T-helper 2 cell treated with Interferon-gamma antibody and Interleukin-4, amounts not matched to agents 100 ng/mL and 5 ng/mL, for 36 hours (primary cell): Measurements from ENCODE around the gene DLX1. TPM values are rescaled to one million over a fixed set of nuclear protein-coding genes. Genes with fewer than 3 reads are reported as not detected.

Experiments used
- intact Hi-C: fragments of 100-400 bp; cut with micrococcal nuclease; formaldehyde crosslinking; loops from one replicate; pipeline ENCODE4 v1.15.1; 2023
- total RNA-seq: library from RNA; stranded (reverse); gene quantifications from 2 replicates; pipeline ENCODE4 v1.2.3, GENCODE V29; 2022

Gene DLX1
- total RNA-seq, 1 donor from 2014 or later = not detected

DNA sequence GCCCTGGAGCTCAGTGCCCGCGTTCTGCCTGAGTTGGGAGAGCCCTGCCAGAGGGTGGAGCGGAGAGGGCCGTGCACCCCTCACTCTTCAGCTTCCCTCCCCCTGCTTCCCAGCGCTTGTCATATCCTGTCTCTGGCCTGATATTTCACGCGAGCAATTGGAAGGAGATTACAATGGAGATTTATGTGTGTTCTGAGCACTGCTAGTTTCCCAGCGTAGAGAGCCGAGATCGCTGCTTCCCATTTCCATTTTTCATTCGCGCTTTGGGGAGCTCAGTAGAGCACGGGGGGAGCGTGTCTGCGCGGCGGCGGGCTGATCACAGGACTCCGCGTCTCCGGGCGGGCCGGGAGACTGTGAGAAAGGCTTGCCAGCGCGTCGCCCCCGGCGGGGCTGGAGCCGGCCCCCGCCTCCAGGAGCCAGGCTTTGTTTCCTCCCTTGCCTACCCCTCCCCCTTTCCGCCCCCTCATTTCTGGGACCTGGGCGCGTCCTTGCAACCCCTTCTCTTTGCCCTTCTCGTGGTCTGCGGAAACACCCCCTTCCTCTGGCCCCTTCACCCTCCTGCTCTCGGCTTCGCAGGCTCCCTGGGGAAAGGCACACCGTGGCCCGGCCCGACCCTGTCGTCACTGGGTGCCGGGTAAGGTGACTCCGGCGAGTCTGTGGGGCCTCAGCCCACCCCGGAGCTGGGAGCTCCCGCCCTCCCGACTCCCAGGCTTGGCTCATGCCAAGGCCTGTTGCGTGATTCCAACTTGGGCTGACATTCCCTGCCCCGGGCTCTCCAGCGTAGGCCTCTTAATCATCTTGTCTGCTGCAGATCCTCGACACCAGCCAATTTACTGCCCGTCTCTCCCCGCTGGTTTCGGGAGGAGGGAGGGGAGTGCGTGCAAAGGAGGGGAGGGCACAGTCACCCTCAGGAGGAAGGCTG lies 11.6 kb downstream of the DLX1 start:
- intact Hi-C loops = loop anchor here (10.0 kb wide), 1 partner anchor 458 kb away; the partner anchor contains the start of gene PDK1

GRCh38 chr2:172097557-172098131 lies 12.3 kb downstream of the DLX1 start:
- intact Hi-C loops = loop anchor here (1.0 to 10.0 kb wide), 2 partner anchors 12 to 457 kb away; partner anchors contain the start of genes DLX1 and PDK1

GRCh38 chr2:172098287-172098649 lies 13.0 kb downstream of the DLX1 start:
- intact Hi-C loops = loop anchor here (1.0 to 10.0 kb wide), 2 partner anchors 13 to 457 kb away; partner anchors contain the start of genes DLX1 and PDK1

- intact Hi-C loops = loop anchor here (1.0 to 10.0 kb wide), 2 partner anchors 14 to 456 kb away; partner anchors contain the start of genes DLX1 and PDK1
Measured at GRCh38 chr2:172098650-172099471, 13.6 kb downstream of the DLX1 start.

DNA sequence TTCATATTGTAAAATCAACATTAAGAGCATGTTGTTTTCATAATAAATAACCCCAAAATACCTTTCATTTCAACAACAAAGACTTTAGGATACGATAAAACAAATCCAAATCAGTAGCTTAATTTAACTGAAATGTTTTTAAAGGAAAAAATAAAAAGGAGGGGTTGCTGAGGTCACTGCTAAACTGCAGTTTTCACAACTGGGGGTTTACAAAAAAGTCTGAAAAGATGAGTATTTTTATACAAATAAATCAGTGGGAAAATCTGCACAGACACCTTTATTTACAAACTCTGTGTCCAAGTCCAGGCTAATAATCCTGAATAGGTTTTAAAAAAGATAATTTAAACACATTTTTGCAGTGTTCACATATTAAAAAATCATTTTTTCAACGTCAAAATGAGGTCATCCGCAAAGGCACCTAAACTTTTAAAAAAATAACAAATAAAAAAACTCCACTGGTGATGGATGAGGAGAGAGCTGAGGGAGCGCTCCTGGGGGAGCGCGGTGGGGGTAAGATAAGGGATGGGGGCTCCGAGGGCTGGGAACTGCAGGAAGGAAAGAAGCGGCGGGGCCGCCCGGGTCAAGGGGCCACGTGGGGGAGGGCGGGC lies 14.3 kb downstream of the DLX1 start:
- intact Hi-C loops = loop anchor here (5.0 to 10.0 kb wide), 2 partner anchors 455 to 1737 kb away; partner anchors contain the start of gene PDK1

GRCh38 chr2:172100080-172100934 lies 15.0 kb downstream of the DLX1 start:
- intact Hi-C loops = loop anchor here (5.0 kb wide), 1 partner anchor 1738 kb away; no protein-coding TSS in a partner anchor

DNA sequence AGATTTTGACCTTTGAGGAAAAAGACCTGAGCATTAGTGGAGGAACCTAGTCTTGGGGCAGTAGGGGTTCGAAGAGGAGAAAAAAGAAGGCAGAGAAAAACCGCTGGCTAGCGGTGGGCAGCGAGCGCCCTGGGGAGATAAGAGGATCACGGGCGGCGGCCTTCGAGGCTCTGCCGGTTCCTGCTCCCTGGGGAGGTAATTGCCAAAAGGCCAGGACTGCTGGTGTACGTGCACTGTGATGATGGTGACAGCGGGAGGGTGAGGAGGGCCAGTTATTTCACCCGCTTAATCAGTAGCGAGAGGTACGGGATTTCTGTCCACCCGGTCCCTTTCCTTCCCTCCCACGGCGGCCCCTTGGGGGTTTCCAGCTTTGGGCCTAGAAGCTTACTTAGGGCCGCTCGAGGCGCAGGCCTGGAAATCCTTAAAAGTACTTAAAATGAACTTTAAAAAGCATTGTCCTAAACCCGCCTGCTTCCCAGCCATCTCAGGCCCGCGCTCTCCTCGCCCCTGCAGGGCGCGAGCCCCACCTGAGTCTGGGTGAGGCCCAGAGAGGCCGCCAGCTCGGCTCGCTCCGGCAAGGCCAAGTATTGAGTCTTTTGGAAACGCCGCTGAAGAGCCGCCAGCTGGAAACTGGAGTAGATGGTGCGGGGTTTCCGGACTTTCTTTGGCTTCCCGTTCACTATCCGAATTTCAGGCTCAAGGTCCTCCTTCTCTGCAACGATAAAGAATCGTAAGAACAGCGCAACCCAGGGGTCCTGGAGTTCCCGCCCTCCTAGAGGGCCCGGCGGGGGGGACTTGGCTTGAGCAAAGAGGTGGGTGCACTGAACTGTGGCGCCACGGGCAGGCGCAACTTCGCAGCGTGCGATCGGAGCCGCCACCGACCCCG lies 15.9 kb downstream of the DLX1 start:
- intact Hi-C loops = loop anchor here (5.0 kb wide), 1 partner anchor 1739 kb away; no protein-coding TSS in a partner anchor

DNA sequence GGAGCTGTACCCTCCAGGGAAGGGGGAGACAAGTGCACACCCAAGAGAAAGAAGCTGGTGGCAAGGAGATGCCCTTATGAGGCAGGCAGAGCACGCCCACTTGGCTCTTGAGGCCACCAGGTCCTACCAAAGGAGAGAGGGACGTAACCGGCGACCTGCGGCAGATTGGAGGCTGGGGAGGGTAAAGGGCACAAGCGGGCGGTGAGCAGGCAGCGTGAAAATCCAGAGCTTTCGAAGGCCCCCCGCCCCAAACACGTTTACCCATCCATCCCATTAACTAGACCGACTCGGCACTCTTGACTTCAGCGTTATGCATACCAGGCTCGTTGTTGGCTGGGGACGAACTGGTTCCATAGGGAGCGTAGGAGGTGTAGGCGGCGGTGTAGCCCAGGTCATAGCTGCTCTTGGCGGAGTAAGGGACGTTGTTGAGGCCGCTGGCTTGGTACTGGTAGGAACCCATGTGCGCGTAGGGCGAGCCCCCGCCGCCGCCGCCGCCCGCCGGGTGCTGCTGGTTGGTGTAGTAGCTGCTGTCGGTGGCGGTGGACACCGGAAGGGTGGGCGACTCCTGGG lies 16.6 kb downstream of the DLX1 start:
- intact Hi-C loops = loop anchor here (1.0 to 5.0 kb wide), 5 partner anchors 9 to 1740 kb away; partner anchors contain the start of gene HAT1

GRCh38 chr2:172102391-172103359 lies 17.4 kb downstream of the DLX1 start, which contains the start of gene DLX2:
TSS of gene DLX2 (minus strand) at chr2:172102900. CDS start at chr2:172102538, 362 bp downstream.
- intact Hi-C loops = loop anchor here (1.0 to 5.0 kb wide), 6 partner anchors 9 to 1740 kb away; partner anchors contain the start of gene HAT1

- intact Hi-C loops = loop anchor here (1.0 to 5.0 kb wide), 6 partner anchors 163 to 1741 kb away; partner anchors contain the start of gene HAT1
Measured at GRCh38 chr2:172103471-172104272, 18.4 kb downstream of the DLX1 start.

DNA sequence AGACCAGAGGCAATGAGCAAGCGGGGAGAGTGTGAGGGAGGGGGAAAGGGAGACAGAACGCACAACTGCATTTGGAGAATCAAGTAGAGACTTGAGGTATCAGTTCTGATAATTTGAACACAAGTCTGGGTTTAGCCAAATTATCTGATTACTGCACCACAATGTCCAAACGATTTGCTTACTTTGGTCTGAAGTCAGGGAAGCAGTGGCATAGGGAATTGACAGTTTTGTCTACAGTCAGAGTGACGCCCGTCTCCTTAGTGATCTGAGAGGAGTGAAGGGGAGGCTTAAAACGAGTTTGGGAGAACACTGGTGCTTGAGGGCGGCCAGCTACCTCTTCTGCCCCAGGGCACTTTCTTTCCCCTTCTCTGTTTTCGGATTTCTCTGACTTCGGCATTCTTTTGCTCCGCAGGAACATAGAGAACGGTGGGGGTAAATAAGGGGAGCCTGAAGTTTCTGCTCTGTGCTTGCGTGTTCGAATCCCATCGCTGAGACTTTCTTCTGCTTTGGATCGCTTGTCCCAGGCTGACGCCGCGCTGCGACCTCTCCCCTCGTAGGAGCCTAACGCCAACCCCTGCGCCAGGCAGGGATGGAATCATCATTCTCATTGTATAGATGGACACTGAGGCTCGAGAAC lies 20.3 kb downstream of the DLX1 start:
- intact Hi-C loops = loop anchor here (1.0 to 2.0 kb wide), 4 partner anchors 165 to 507 kb away; no protein-coding TSS in a partner anchor

DNA sequence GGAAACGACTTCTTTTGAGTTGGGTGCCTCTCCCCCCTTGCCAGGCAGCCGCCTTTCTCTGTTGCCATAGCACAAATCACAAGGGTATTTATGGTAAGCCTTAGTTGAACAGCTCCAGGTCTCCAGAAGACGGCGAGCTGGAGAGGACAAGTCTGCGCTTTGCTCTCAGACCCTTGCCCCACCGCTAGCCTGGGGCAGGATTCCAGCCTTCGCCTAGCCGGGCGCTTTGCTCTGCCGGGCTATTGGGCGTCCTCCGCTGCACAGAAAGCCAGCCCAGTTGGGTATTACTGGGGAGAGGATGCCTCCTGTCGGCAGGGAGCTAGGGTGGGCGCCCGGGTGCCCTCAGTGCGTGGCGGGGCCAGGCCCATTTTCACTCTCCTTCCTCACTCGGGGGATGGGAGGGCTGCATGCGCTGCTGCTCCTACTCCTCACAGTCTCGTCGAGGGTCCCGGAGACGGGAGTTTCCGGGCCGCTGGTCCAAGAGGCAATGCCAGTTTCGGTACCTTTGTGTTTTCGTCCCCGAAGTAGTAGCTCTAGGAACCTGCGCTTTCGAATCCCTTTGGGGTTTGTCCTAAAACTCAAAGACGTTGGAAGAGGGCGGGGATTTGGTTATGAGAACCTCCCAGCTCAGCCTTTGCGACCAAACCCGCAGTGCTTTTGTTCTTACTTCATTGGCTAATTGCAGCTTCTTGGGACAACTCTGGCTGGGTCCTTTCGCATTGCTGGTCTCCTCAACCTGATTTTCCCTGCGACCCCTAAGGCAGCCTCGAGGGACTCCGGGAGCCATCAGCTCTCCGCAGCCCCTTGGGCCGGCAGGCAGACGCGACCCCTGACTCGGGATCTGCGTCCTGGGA lies 21.0 kb downstream of the DLX1 start:
- intact Hi-C loops = loop anchor here (1.0 kb wide), 2 partner anchors 295 to 403 kb away; no protein-coding TSS in a partner anchor

DNA sequence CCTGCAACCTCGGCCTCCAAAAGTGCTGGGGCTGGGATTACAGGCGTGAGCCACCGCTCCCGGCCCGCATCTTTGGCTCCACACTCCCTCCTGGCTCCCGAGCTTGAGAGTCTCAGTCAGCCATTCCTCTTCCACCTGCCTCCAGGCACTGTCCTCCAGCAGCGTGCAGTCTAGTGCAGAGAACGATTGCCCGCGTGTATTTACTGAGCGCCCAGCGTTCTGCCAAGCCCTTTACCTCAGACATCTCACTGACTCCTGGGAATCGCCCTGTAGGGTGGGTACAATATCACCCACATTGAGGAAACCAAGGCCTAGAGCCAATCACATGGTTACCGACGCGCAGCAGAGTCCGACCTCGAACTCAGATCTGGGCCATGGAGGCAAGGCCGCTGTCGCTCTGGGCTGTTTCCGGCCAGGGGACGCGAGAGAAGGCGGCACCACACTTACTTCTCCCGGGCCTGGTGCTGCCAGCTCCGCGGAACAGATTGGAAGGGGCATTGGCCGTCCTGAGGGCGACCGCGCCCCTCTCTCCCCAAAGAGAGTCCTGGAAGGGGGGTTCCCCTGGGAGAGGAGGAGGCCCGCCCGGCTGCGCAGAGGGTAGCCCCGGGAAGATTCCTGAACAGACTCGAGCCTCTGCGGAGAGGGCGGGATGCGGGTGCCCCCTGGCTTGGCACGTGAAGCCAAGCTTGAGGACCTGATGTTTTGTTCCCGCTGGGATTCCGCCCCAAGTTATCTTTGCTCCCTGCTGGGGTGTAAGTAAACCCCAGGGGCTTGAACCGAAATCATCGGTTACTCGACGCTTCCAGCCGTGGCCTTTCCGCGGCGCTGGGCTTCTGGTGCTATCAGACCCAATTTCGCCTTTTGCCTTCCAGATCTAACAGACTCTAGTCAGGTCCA lies 22.6 kb downstream of the DLX1 start:
- intact Hi-C loops = no loop called here

DNA sequence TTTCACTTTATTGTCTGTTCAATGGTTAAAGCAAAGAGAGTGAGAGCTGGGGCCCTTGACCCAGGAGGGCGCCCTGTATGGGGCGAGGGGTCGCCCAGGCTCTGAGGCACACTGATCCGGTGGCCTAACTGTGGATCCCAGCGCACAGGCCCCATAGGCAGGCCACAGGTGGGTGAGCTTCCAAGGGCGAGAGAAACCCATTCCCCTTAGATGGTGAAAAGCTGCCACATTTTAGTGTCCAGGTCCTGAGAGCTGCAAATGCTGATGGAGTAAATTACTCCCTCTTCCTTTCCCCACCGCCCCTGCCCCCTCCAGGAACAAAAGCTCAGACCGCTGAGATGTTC lies 23.3 kb downstream of the DLX1 start:
- intact Hi-C loops = no loop called here
